Activated naive CD8-positive, alpha-beta T cell treated with anti-CD3 and anti-CD28 coated beads, Interleukin-2, amount 50 U/mL, for 24 hours (primary cell): ENCODE results near the gene SNX5.

ENCODE experiments used
- ATAC-seq: fragments of 150-1000 bp; cut with Tn5 transposase; one replicate; pipeline ENCODE4 v1.10.0; 2021
- DNase-seq: peaks from one replicate; pipeline ENCODE4 v3.0.0; 2021
- H3K27ac Mint-ChIP-seq: one replicate; pipeline ENCODE4 v1.8.0; 2021; ENCODE audit warnings: mild to moderate bottlenecking, mixed read lengths
- H3K27me3 Mint-ChIP-seq: one replicate; pipeline ENCODE4 v1.8.0; 2021; ENCODE audit warnings: mixed read lengths
- H3K36me3 Mint-ChIP-seq: one replicate; pipeline ENCODE4 v1.8.0; 2021; ENCODE audit warnings: low read depth, mixed read lengths
- H3K4me1 Mint-ChIP-seq: one replicate; pipeline ENCODE4 v1.8.0; 2021; ENCODE audit warnings: mixed read lengths
- H3K4me3 Mint-ChIP-seq: one replicate; pipeline ENCODE4 v1.8.0; 2021; ENCODE audit warnings: mild to moderate bottlenecking, moderate library complexity, mixed read lengths
- H3K9me3 Mint-ChIP-seq: one replicate; pipeline ENCODE4 v1.8.0; 2021; ENCODE audit warnings: mixed read lengths

The SNX5 gene

GRCh38 chr20:17933121-17933520 lies 35.5 kb downstream of the SNX5 start:
- Mint-ChIP-seq H3K4me3 (no peak overlapping the region), H3K36me3 (no peaks in the 10 kb centered on the region), H3K4me1 (peaks cover 2% of the 10 kb centered on the region), H3K27ac (no peak overlapping the region), H3K9me3 (peaks cover 4% of the 10 kb centered on the region), H3K27me3 (peaks cover 4% of the 10 kb centered on the region)
- DNase-seq (no peak), ATAC-seq (no peak)

- no peaks in the 10 kb centered on the region for H3K36me3 Mint-ChIP-seq
- H3K4me3 Mint-ChIP-seq = no peak overlapping the region
- no peak for DNase-seq
- no peak for ATAC-seq
- H3K27me3 Mint-ChIP-seq = peaks cover 4% of the 10 kb centered on the region
- H3K9me3 Mint-ChIP-seq = peaks cover 4% of the 10 kb centered on the region
- H3K27ac Mint-ChIP-seq = no peak overlapping the region
- H3K4me1 Mint-ChIP-seq = peaks cover 2% of the 10 kb centered on the region
Observed at GRCh38 chr20:17932396-17932795, 36.2 kb downstream of the SNX5 start.

DNA sequence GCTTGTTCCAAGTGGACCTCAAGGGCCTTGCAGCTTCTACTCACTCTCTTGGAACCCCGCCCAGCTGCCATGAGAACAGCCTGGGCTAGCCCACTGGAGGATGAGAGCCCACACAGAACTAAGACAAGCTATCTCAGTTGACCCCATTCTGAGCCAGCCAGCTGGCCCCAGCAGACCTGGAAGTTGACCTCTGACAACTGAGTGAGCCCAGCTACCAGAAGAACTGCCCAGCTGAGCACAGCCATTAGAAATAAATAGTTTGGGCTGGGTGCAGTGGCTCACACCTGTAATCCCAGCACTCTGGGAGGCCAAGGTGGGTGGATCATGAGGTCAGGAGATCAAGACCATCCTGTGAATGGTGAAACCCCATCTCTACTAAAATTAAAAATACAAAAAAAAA lies 37.1 kb downstream of the SNX5 start:
- peaks cover 4% of the 10 kb centered on the region for H3K27me3 Mint-ChIP-seq
- no peak for ATAC-seq
- peaks cover 4% of the 10 kb centered on the region for H3K9me3 Mint-ChIP-seq
- H3K36me3 Mint-ChIP-seq = no peaks in the 10 kb centered on the region
- H3K4me1 Mint-ChIP-seq = peaks cover under 1% of the 10 kb centered on the region
- H3K4me3 Mint-ChIP-seq = no peak overlapping the region
- no peak overlapping the region for H3K27ac Mint-ChIP-seq
- DNase-seq = no peak

GRCh38 chr20:17928633-17929311 lies 39.8 kb downstream of the SNX5 start:
- Mint-ChIP-seq H3K9me3 (peaks cover 4% of the 10 kb centered on the region), H3K27ac (no peak overlapping the region), H3K4me1 (no peaks in the 10 kb centered on the region), H3K27me3 (peaks cover 4% of the 10 kb centered on the region), H3K4me3 (no peak overlapping the region), H3K36me3 (no peaks in the 10 kb centered on the region)
- ATAC-seq = no peak
- DNase-seq = no peak

DNA sequence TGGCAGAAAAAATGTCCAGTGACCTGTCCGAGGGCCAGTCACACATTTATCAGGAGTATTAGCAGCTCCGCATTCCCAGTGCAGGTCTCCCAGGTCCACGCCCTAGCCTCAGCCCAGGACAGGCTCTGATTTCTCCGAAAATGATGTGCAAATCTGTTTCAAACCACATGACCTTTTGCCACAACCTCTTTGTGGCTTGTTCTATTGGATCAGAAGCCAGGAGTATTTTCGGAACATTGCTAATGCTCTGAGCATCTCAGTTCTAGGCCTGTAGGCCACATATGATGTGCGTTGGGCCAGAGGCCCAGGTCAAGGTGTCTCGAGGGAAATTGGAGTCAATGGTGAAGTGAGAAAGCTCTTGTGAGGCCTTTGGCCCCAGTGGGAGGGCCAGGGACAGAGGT lies 40.4 kb downstream of the SNX5 start:
- Mint-ChIP-seq H3K27me3 (peaks cover 7% of the 10 kb centered on the region), H3K36me3 (no peaks in the 10 kb centered on the region), H3K4me1 (no peaks in the 10 kb centered on the region), H3K9me3 (peaks cover 4% of the 10 kb centered on the region), H3K27ac (no peak overlapping the region), H3K4me3 (no peak overlapping the region)
- ATAC-seq = no peak
- DNase-seq = no peak

- DNase-seq (no peak), ATAC-seq (no peak)
- H3K36me3 Mint-ChIP-seq = no peaks in the 10 kb centered on the region
- H3K4me1 Mint-ChIP-seq = no peaks in the 10 kb centered on the region
- H3K9me3 Mint-ChIP-seq = no peaks in the 10 kb centered on the region
- peaks cover 3% of the 10 kb centered on the region for H3K27me3 Mint-ChIP-seq
- H3K27ac Mint-ChIP-seq = no peak overlapping the region
- no peak overlapping the region for H3K4me3 Mint-ChIP-seq
Observed at GRCh38 chr20:17925940-17926300, 42.7 kb downstream of the SNX5 start.

- Mint-ChIP-seq H3K27me3 (peaks cover 3% of the 10 kb centered on the region), H3K4me3 (no peak overlapping the region), H3K9me3 (no peaks in the 10 kb centered on the region), H3K36me3 (no peaks in the 10 kb centered on the region), H3K27ac (no peak overlapping the region), H3K4me1 (no peaks in the 10 kb centered on the region)
- no peak for DNase-seq
- ATAC-seq = no peak
Observed at GRCh38 chr20:17925141-17925939, 43.3 kb downstream of the SNX5 start.

DNA sequence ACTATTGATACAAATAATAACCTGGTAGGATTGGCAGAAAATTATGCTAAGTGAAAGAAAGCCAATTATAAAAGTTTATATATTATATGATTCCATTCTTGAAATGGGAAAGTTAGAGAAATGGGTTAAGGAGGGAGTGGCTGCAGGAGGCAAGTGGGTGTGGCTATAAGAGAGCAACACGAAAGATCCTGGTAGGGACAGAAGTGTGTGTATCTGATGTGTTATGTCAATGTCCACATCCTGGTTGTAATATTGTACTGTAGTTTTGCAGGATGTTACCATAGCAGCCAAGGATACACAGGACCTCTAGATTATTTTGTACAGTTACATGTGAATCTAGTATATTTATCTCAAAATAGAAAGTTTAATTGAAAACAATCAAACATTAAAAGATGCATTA lies 46.8 kb downstream of the SNX5 start:
- peaks cover 9% of the 10 kb centered on the region for H3K27me3 Mint-ChIP-seq
- H3K4me1 Mint-ChIP-seq = no peaks in the 10 kb centered on the region
- no peaks in the 10 kb centered on the region for H3K9me3 Mint-ChIP-seq
- no peaks in the 10 kb centered on the region for H3K36me3 Mint-ChIP-seq
- no peak for DNase-seq
- no peak overlapping the region for H3K4me3 Mint-ChIP-seq
- no peak overlapping the region for H3K27ac Mint-ChIP-seq
- no peak for ATAC-seq

DNA sequence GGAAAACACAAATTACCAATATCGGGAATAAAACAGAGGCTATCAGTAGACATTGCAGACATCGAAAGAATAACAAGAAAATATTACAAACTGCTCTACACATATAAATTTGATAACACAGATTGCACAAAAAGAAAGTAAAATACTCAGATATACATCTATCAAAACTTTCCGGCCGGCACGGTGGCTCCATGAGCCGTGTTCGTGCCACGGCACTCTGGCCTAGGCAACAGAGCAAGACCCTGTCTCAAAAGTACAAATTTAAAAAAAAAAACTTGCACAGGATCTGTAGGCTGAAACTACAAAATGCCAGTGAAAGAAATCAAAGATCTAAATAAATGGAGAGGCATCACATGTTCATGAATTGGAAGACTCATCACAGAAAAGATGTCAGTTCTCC lies 49.4 kb downstream of the SNX5 start:
- DNase-seq (no peak), ATAC-seq (no peak)
- H3K4me1 Mint-ChIP-seq = no peaks in the 10 kb centered on the region
- no peak overlapping the region for H3K27ac Mint-ChIP-seq
- H3K27me3 Mint-ChIP-seq = peaks cover 12% of the 10 kb centered on the region
- no peaks in the 10 kb centered on the region for H3K36me3 Mint-ChIP-seq
- no peaks in the 10 kb centered on the region for H3K9me3 Mint-ChIP-seq
- H3K4me3 Mint-ChIP-seq = no peak overlapping the region

DNA sequence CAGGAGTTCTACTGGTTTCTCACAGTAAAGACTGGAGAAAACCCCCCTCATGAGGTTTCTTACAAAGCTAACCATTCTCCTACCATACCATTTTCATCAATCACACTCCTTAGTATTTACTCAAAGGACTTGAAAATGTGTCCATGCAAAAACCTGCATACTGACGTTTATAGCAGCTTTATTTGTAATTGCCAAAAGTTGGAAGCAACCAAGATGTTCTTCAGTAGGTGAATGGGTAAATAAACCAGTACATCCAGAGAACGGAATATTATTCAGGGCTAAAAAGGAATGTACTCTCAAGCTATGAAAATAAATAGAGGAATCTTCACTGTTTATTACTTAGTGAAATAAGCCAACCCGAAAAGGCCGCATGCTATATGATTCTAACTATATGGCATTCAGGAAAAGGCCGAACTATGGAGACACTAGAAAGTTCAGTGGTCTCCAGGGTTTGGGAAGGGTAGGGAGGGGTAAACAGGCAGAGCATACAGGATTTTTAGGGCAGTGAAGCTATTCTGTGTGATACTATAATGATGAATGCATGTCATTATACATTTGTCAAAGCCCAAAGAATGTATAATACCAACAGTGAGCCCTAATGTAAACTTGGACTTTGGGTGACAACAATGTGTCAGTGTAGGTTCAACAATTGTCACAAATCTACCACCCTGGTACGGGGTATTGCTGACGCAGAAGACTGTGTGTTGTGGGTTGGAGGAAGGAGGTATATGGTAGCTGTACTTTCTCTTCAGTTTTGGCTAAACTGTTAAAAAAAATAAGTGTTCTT lies 50.6 kb downstream of the SNX5 start:
- H3K9me3 Mint-ChIP-seq = no peaks in the 10 kb centered on the region
- H3K27ac Mint-ChIP-seq = no peak overlapping the region
- H3K4me1 Mint-ChIP-seq = no peaks in the 10 kb centered on the region
- H3K4me3 Mint-ChIP-seq = no peak overlapping the region
- H3K27me3 Mint-ChIP-seq = peaks cover 13% of the 10 kb centered on the region
- no peak for ATAC-seq
- DNase-seq = no peak
- no peaks in the 10 kb centered on the region for H3K36me3 Mint-ChIP-seq

DNA sequence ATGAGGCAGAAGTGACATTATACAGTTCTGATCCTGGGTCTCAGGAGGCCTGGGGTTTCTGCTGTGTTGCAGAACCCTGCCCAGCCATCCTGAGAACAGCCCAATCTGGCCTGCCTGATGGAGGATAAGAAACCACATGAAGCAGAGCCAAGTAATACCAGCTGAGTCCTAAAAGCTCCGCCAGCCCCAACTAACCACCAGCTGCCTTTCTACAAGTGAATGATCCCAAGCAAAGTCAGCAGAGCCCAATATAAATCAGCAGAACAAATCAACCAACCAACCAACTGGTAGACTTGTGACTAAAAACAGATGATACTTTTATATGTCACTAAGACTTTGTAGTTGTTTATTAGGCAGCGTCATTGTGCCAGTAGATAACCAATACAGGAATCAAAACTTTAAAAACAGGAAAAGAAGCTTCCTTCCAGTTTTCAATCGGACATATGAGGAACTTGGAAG lies 52.1 kb downstream of the SNX5 start:
- Mint-ChIP-seq H3K27me3 (peaks cover 18% of the 10 kb centered on the region), H3K4me1 (no peaks in the 10 kb centered on the region), H3K27ac (no peak overlapping the region), H3K9me3 (no peaks in the 10 kb centered on the region), H3K4me3 (no peak overlapping the region), H3K36me3 (no peaks in the 10 kb centered on the region)
- DNase-seq = no peak
- no peak for ATAC-seq

DNA sequence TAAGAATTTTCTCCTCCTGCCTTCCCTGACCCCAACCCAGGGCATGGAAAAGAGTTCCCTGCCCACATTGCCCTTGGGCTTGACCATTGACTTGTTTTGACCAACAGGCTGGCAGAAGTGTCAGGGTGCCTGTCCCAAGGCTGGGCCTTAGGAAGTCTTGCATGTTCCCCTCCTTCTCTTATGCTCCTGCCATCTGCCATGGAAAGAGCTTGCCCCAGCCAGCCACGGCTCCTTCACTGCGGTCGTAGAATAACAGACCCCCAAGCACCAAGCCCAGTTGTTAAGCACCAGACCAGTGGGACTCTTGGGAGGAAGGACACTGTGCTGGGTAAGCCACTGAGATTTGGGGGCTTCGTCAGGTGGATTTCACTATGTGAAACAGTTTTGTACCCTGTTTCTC lies 53.6 kb downstream of the SNX5 start:
- no peak for ATAC-seq
- Mint-ChIP-seq H3K36me3 (no peaks in the 10 kb centered on the region), H3K27me3 (peaks cover 24% of the 10 kb centered on the region), H3K4me1 (no peaks in the 10 kb centered on the region), H3K4me3 (no peak overlapping the region), H3K27ac (no peak overlapping the region), H3K9me3 (no peaks in the 10 kb centered on the region)
- no peak for DNase-seq

GRCh38 chr20:17912916-17913315 lies 55.7 kb downstream of the SNX5 start:
- Mint-ChIP-seq H3K27ac (no peak overlapping the region), H3K4me3 (no peak overlapping the region), H3K27me3 (peaks cover 24% of the 10 kb centered on the region), H3K4me1 (no peaks in the 10 kb centered on the region), H3K36me3 (no peaks in the 10 kb centered on the region), H3K9me3 (no peaks in the 10 kb centered on the region)
- no peak for DNase-seq
- no peak for ATAC-seq

DNA sequence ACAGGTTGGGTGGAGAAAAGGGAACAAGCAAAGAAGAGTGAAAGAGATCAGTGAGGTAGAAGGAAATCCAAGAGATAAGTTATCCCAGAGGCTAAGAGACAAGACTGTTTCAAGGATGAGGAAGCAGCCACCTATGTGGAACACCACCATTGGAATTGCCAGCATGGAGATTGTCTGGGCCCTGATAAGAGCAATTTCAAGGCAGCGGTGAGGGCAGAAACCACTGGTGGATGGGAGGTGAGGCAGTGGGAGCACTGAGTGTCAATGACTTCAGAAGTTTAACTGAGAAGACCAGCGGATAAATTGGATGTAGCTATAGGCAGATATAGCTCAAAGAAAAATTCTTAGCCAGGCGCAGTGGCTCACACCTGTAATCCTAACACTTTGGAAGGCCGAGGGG lies 56.7 kb downstream of the SNX5 start:
- Mint-ChIP-seq H3K4me3 (no peak overlapping the region), H3K4me1 (no peaks in the 10 kb centered on the region), H3K9me3 (no peaks in the 10 kb centered on the region), H3K36me3 (no peaks in the 10 kb centered on the region), H3K27ac (no peak overlapping the region), H3K27me3 (peaks cover 18% of the 10 kb centered on the region)
- DNase-seq = no peak
- ATAC-seq = no peak

- Mint-ChIP-seq H3K27ac (no peak overlapping the region), H3K4me3 (no peak overlapping the region), H3K9me3 (no peaks in the 10 kb centered on the region), H3K36me3 (no peaks in the 10 kb centered on the region), H3K4me1 (no peaks in the 10 kb centered on the region), H3K27me3 (peaks cover 15% of the 10 kb centered on the region)
- DNase-seq = no peak
- ATAC-seq = no peak
Observed at GRCh38 chr20:17910828-17911294, 57.7 kb downstream of the SNX5 start.
